GM19467 (cell line): ENCODE results near the gene SERF1A.
"Not testable (repeated sequence)": the region's sequence is repeated elsewhere in the genome, so short reads cannot be mapped to it uniquely, and the experiment has no call there.

Experiments used
- ATAC-seq: cut with Tn5 transposase; IDR thresholded peaks from one replicate; pipeline ENCODE4 v1.9.1; 2021; ENCODE audit warnings: mild to moderate bottlenecking, moderate library complexity; ENCODE audit not compliant: unreplicated experiment

Gene SERF1A

GRCh38 chr5:70900533-70901271 lies at the start of gene SERF1A:
TSS of gene SERF1A (plus strand) at chr5:70900669. CDS start at chr5:70900870, 201 bp downstream.
- peak; percentile 89 for ATAC-seq

GRCh38 chr5:70866778-70867177 lies 33.7 kb upstream of the SERF1A start:
- ATAC-seq = not testable (repeated sequence)

GRCh38 chr5:70870626-70871025 lies 29.8 kb upstream of the SERF1A start:
- not testable (repeated sequence) for ATAC-seq

- not testable (repeated sequence) for ATAC-seq
These were observed 4.4 kb upstream of the SERF1A start for GRCh38 chr5:70896076-70896475.

GRCh38 chr5:70901272-70901571 lies 753 bp downstream of the SERF1A start:
- peak; percentile 22 for ATAC-seq

GRCh38 chr5:70906624-70907023 lies 6.2 kb downstream of the SERF1A start:
- not testable (repeated sequence) for ATAC-seq

- ATAC-seq = not testable (repeated sequence)
These were observed 16.4 kb downstream of the SERF1A start for GRCh38 chr5:70916829-70917228.

GRCh38 chr5:70925211-70925562 lies 24.7 kb downstream of the SERF1A start:
- ATAC-seq = not testable (repeated sequence)

- not testable (repeated sequence) for ATAC-seq
These were observed 31.4 kb downstream of the SERF1A start for GRCh38 chr5:70931709-70932368.

- not testable (repeated sequence) for ATAC-seq
These were observed 32.1 kb downstream of the SERF1A start for GRCh38 chr5:70932560-70932959.

- ATAC-seq = not testable (repeated sequence)
These were observed 52.6 kb downstream of the SERF1A start for GRCh38 chr5:70953068-70953467.
